Activated naive CD8-positive, alpha-beta T cell (primary cell): ENCODE data around the gene CD72.

Experiments used
- H3K27ac Mint-ChIP-seq: one replicate; pipeline ENCODE4 v1.8.0; 2021; ENCODE audit warnings: mixed read lengths
- H3K27me3 Mint-ChIP-seq: one replicate; pipeline ENCODE4 v1.8.0; 2021; ENCODE audit warnings: mixed read lengths
- H3K36me3 Mint-ChIP-seq: one replicate; pipeline ENCODE4 v1.8.0; 2021; ENCODE audit warnings: mixed read lengths
- H3K4me1 Mint-ChIP-seq: one replicate; pipeline ENCODE4 v1.8.0; 2021; ENCODE audit warnings: low read depth, mixed read lengths
- H3K4me3 Mint-ChIP-seq: one replicate; pipeline ENCODE4 v1.8.0; 2021; ENCODE audit warnings: mild to moderate bottlenecking, mixed read lengths
- H3K9me3 Mint-ChIP-seq: one replicate; pipeline ENCODE4 v1.8.0; 2021; ENCODE audit warnings: low read depth, mixed read lengths

The CD72 gene

GRCh38 chr9:35563791-35564197 is 54.4 kb downstream of the CD72 start:
- Mint-ChIP-seq H3K9me3 (no peaks in the 10 kb centered on the region), H3K27ac (no peak overlapping the region), H3K27me3 (no peaks in the 10 kb centered on the region), H3K4me1 (no peaks in the 10 kb centered on the region), H3K4me3 (no peak overlapping the region), H3K36me3 (peaks cover 2% of the 10 kb centered on the region)

GRCh38 chr9:35562895-35563780 is 55.1 kb downstream of the CD72 start:
- no peaks in the 10 kb centered on the region for H3K27me3 Mint-ChIP-seq
- no peak overlapping the region for H3K4me3 Mint-ChIP-seq
- H3K27ac Mint-ChIP-seq, result no peak overlapping the region
- H3K36me3 Mint-ChIP-seq, result peaks cover 2% of the 10 kb centered on the region
- H3K9me3 Mint-ChIP-seq, result no peaks in the 10 kb centered on the region
- no peaks in the 10 kb centered on the region for H3K4me1 Mint-ChIP-seq

- Mint-ChIP-seq H3K36me3 (peaks cover 2% of the 10 kb centered on the region), H3K4me1 (no peaks in the 10 kb centered on the region)
These were observed 56.5 kb downstream of the CD72 start for GRCh38 chr9:35561468-35562261.

GRCh38 chr9:35560625-35561337 is 57.4 kb downstream of the CD72 start:
- no peaks in the 10 kb centered on the region for H3K27me3 Mint-ChIP-seq
- peaks cover 2% of the 10 kb centered on the region for H3K36me3 Mint-ChIP-seq
- H3K9me3 Mint-ChIP-seq, result no peaks in the 10 kb centered on the region
- no peaks in the 10 kb centered on the region for H3K4me1 Mint-ChIP-seq
- no peak overlapping the region for H3K27ac Mint-ChIP-seq
- H3K4me3 Mint-ChIP-seq, result no peak overlapping the region

More at GRCh38 chr9:35561468-35562261, 56.5 kb downstream of the CD72 start:
- H3K27me3 Mint-ChIP-seq, result no peaks in the 10 kb centered on the region
- no peak overlapping the region for H3K4me3 Mint-ChIP-seq
- no peaks in the 10 kb centered on the region for H3K9me3 Mint-ChIP-seq
- no peak overlapping the region for H3K27ac Mint-ChIP-seq
